Gastrocnemius medialis (tissue), 4 donors: ENCODE measurements around the gene TSHZ3.

Experiments
- CTCF ChIP-seq, 5 experiments: fragments of 450-650 bp in 3 of 5; fragments of 200-600 bp in 2 of 5; sonication (generic) in 2 of 5; IDR thresholded peaks in 4 of 5; conservative IDR thresholded peaks in 1 of 5; 1 replicate in 4 of 5; 2 replicates in 1 of 5; pipeline ENCODE4 v1.5.1; 2016 to 2019; ENCODE audit warnings: antibody characterized with exemption in 5 of 5, mild to moderate bottlenecking in 3 of 5, moderate library complexity in 3 of 5
- POLR2A ChIP-seq, 2 donors: fragments of 450-650 bp; IDR thresholded peaks; one replicate each; pipeline ENCODE4 v1.6.1; 2017; ENCODE audit warnings: antibody characterized with exemption in 2 of 2, mild to moderate bottlenecking in 2 of 2, moderate library complexity in 2 of 2

- TF ChIP-seq CTCF (IDR thresholded peaks at IDR 0.05 in 4 of 5, conservative IDR thresholded peaks at IDR 0.05 in 1 of 5) (no peak), POLR2A (IDR thresholded peaks at IDR 0.05) (no peak)
Observed at GRCh38 chr19:31378404-31378803, 29.2 kb upstream of the TSHZ3 start.
